Stimulated activated CD8-positive, alpha-beta memory T cell treated with anti-CD3 and anti-CD28 coated beads, Interleukin-4, amount 100 ng/mL, for 4 hours (primary cell): Measurements from ENCODE around the gene ERAL1.
A peak's percentile ranks its signal among the peaks of the same experiment; 100 is the strongest.
"Not testable (repeated sequence)": the region's sequence is repeated elsewhere in the genome, so short reads cannot be mapped to it uniquely, and the experiment has no call there.

Experiments used
- DNase-seq, 2 donors: peaks; one replicate each; pipeline ENCODE4 v3.0.0-alpha.2; 2020; ENCODE audit warnings: low read depth in 2 of 2, low spot score in 1 of 2

ERAL1 gene

GRCh38 chr17:28897769-28898526 lies 43.1 kb downstream of the ERAL1 start:
- no peak for DNase-seq

GRCh38 chr17:28898527-28898955 lies 43.7 kb downstream of the ERAL1 start:
- no peak for DNase-seq

GRCh38 chr17:28899212-28899815 lies 44.5 kb downstream of the ERAL1 start:
- no peak for DNase-seq

GRCh38 chr17:28900986-28901726 lies 46.3 kb downstream of the ERAL1 start:
- no peak for DNase-seq

- DNase-seq = peak in 1 of 2 donors; percentile 15
These were observed 47.3 kb downstream of the ERAL1 start for GRCh38 chr17:28901866-28902818.

- peak; percentile 73 to 84 for DNase-seq
These were observed 48.2 kb downstream of the ERAL1 start, which contains the start of gene DHRS13 for GRCh38 chr17:28902819-28903545. TSS of gene DHRS13 (minus strand) at chr17:28903079. CDS start at chr17:28902944, 135 bp downstream.

- not testable (repeated sequence) for DNase-seq
These were observed 48.7 kb downstream of the ERAL1 start for GRCh38 chr17:28903546-28903841.

- DNase-seq = no peak
These were observed 50.0 kb downstream of the ERAL1 start for GRCh38 chr17:28904800-28905199.

GRCh38 chr17:28906276-28906675 lies 51.5 kb downstream of the ERAL1 start:
- no peak for DNase-seq

GRCh38 chr17:28906706-28907438 lies 52.1 kb downstream of the ERAL1 start:
- no peak for DNase-seq

- no peak for DNase-seq
These were observed 53.1 kb downstream of the ERAL1 start for GRCh38 chr17:28907709-28908475.

GRCh38 chr17:28908640-28909167 lies 53.9 kb downstream of the ERAL1 start:
- DNase-seq = no peak

GRCh38 chr17:28910534-28910933 lies 55.7 kb downstream of the ERAL1 start:
- DNase-seq = no peak
